GM19372 (cell line): ENCODE results near the gene EHD1.

ENCODE experiments used
- ATAC-seq: cut with Tn5 transposase; IDR thresholded peaks from one replicate; pipeline ENCODE4 v1.9.1; 2021; ENCODE audit warnings: mild to moderate bottlenecking, low read depth, moderate library complexity; ENCODE audit not compliant: unreplicated experiment

Gene EHD1

GRCh38 chr11:64910451-64911093 lies 32.2 kb upstream of the EHD1 start:
- no peak for ATAC-seq

GRCh38 chr11:64909653-64910343 lies 31.4 kb upstream of the EHD1 start:
- no peak for ATAC-seq

- ATAC-seq = no peak
Observed at GRCh38 chr11:64908766-64909165, 30.3 kb upstream of the EHD1 start.

- no peak for ATAC-seq
Observed at GRCh38 chr11:64906314-64906635, 27.9 kb upstream of the EHD1 start.

GRCh38 chr11:64905516-64906313 lies 27.3 kb upstream of the EHD1 start:
- no peak for ATAC-seq

GRCh38 chr11:64903291-64903833 lies 24.9 kb upstream of the EHD1 start:
- ATAC-seq = no peak

GRCh38 chr11:64902102-64902900 lies 23.9 kb upstream of the EHD1 start:
- no peak for ATAC-seq

- ATAC-seq = no peak
Observed at GRCh38 chr11:64900774-64901173, 22.4 kb upstream of the EHD1 start.

- no peak for ATAC-seq
Observed at GRCh38 chr11:64900263-64900678, 21.9 kb upstream of the EHD1 start.

GRCh38 chr11:64898541-64898940 lies 20.1 kb upstream of the EHD1 start:
- ATAC-seq = no peak

GRCh38 chr11:64898076-64898445 lies 19.6 kb upstream of the EHD1 start:
- no peak for ATAC-seq

- no peak for ATAC-seq
Observed at GRCh38 chr11:64897381-64898075, 19.1 kb upstream of the EHD1 start.

- ATAC-seq = no peak
Observed at GRCh38 chr11:64896448-64897022, 18.1 kb upstream of the EHD1 start.

- ATAC-seq = no peak
Observed at GRCh38 chr11:64894812-64895452, 16.5 kb upstream of the EHD1 start.

- no peak for ATAC-seq
Observed at GRCh38 chr11:64894070-64894811, 15.8 kb upstream of the EHD1 start.

GRCh38 chr11:64893194-64894069 lies 15.0 kb upstream of the EHD1 start:
- no peak for ATAC-seq

GRCh38 chr11:64892838-64893193 lies 14.4 kb upstream of the EHD1 start:
- no peak for ATAC-seq

GRCh38 chr11:64892411-64892831 lies 14.0 kb upstream of the EHD1 start:
- ATAC-seq = no peak
